Measurements from ENCODE around the gene RPS6KL1.
A peak's percentile ranks its signal among the peaks of the same experiment; 100 is the strongest.

Gene RPS6KL1

GRCh38 chr14:74959596-74960180, 36.6 kb upstream of the RPS6KL1 start:
- no peak for DNase-seq
- Histone ChIP-seq H3K36me3 (no peaks in the 10 kb centered on the region), H3K27me3 (ENCODE audit: insufficient read depth, low read depth, severe bottlenecking) (no peaks in the 10 kb centered on the region), H3K9me3 (ENCODE audit: severe bottlenecking) (no peaks in the 10 kb centered on the region), H3K27ac (no peak overlapping the region), H3K4me3 (ENCODE audit: low read depth, low read length) (no peak overlapping the region)
- TF ChIP-seq CTCF (IDR thresholded peaks at IDR 0.05; ENCODE audit: low read depth, low read length), result no peak

GRCh38 chr14:74956280-74957072, 33.4 kb upstream of the RPS6KL1 start:
- no peaks in the 10 kb centered on the region for H3K9me3 ChIP-seq (ENCODE audit: severe bottlenecking)
- DNase-seq, result no peak
- no peak overlapping the region for H3K4me3 ChIP-seq (ENCODE audit: low read depth, low read length)
- no peak for TF ChIP-seq CTCF (IDR thresholded peaks at IDR 0.05; ENCODE audit: low read depth, low read length)
- peaks cover 18% of the 10 kb centered on the region for H3K36me3 ChIP-seq
- H3K27ac ChIP-seq, result no peak overlapping the region
- no peaks in the 10 kb centered on the region for H3K27me3 ChIP-seq (ENCODE audit: insufficient read depth, low read depth, severe bottlenecking)

GRCh38 chr14:74956027-74956279, 32.9 kb upstream of the RPS6KL1 start:
- Histone ChIP-seq H3K27me3 (ENCODE audit: insufficient read depth, low read depth, severe bottlenecking) (no peaks in the 10 kb centered on the region), H3K36me3 (peaks cover 21% of the 10 kb centered on the region), H3K4me3 (ENCODE audit: low read depth, low read length) (peak overlapping the region; percentile 74), H3K9me3 (ENCODE audit: severe bottlenecking) (no peaks in the 10 kb centered on the region), H3K27ac (no peak overlapping the region)
- no peak for DNase-seq
- TF ChIP-seq CTCF (IDR thresholded peaks at IDR 0.05; ENCODE audit: low read depth, low read length), result no peak

- Histone ChIP-seq H3K36me3 (peaks cover 21% of the 10 kb centered on the region), H3K9me3 (ENCODE audit: severe bottlenecking) (no peaks in the 10 kb centered on the region), H3K4me3 (ENCODE audit: low read depth, low read length) (peak within 1 kb of the TSS; percentile 74), H3K27me3 (ENCODE audit: insufficient read depth, low read depth, severe bottlenecking) (no peaks in the 10 kb centered on the region), H3K27ac (peak within 1 kb of the TSS; percentile 67)
- no peak for TF ChIP-seq CTCF (IDR thresholded peaks at IDR 0.05; ENCODE audit: low read depth, low read length)
- peak; percentile 80 for DNase-seq
These were observed 32.4 kb upstream of the RPS6KL1 start, which contains the start of gene PGF for GRCh38 chr14:74955229-74956026. Gene PGF, minus strand, starts transcription at chr14:74955597. Its CDS starts 355 bp downstream, at chr14:74955242.

GRCh38 chr14:74954947-74955228, 31.8 kb upstream of the RPS6KL1 start:
- H3K36me3 ChIP-seq, result peaks cover 21% of the 10 kb centered on the region
- no peak for TF ChIP-seq CTCF (IDR thresholded peaks at IDR 0.05; ENCODE audit: low read depth, low read length)
- H3K9me3 ChIP-seq (ENCODE audit: severe bottlenecking), result no peaks in the 10 kb centered on the region
- no peaks in the 10 kb centered on the region for H3K27me3 ChIP-seq (ENCODE audit: insufficient read depth, low read depth, severe bottlenecking)
- DNase-seq, result no peak
- H3K27ac ChIP-seq, result peak overlapping the region; percentile 67
- peak overlapping the region; percentile 74 for H3K4me3 ChIP-seq (ENCODE audit: low read depth, low read length)
